Measurements from ENCODE around the gene ZBTB20.

DNA sequence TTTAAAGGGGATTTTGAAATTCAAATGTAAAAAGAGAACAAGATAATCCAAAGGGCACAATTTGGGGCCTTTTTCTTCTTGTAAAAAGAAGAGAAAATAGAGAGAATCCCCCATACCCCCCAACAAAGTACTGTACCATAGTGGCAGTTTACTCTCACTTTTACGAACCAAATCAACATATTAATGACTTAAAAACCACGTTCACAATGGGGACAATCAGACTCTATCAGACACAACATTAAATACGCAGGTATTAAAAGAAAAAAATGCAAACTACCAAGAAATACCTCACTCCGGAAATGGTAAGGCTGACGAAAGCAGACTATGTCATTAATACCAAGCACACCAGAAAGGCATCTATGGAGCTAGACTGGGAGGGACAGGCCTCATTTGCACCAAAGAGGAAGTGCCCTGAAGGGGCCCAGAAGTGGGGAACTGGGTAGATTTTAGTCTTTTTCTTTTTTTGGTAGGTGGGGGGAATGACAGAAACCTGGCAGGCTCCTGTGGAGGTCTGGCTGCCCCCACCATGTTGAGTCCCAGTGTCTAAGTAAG, 719.0 kb downstream of the ZBTB20 start:
- TF ChIP-seq, protein P1, sequence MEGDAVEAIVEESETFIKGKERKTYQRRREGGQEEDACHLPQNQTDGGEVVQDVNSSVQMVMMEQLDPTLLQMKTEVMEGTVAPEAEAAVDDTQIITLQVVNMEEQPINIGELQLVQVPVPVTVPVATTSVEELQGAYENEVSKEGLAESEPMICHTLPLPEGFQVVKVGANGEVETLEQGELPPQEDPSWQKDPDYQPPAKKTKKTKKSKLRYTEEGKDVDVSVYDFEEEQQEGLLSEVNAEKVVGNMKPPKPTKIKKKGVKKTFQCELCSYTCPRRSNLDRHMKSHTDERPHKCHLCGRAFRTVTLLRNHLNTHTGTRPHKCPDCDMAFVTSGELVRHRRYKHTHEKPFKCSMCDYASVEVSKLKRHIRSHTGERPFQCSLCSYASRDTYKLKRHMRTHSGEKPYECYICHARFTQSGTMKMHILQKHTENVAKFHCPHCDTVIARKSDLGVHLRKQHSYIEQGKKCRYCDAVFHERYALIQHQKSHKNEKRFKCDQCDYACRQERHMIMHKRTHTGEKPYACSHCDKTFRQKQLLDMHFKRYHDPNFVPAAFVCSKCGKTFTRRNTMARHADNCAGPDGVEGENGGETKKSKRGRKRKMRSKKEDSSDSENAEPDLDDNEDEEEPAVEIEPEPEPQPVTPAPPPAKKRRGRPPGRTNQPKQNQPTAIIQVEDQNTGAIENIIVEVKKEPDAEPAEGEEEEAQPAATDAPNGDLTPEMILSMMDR (IDR thresholded peaks at IDR 0.05) = no peak
- no peak for TF ChIP-seq POLR2A (IDR thresholded peaks at IDR 0.05)
- no peak for TF ChIP-seq POLR2AphosphoS5 (IDR thresholded peaks at IDR 0.05)
